Stimulated activated naive CD8-positive, alpha-beta T cell treated with anti-CD3 and anti-CD28 coated beads, Interleukin-15, amount 100 ng/mL, for 72 hours (primary cell): Measurements from ENCODE around the gene LASP1.

Experiments
- ATAC-seq: fragments of 150-1000 bp; cut with Tn5 transposase; 2 replicates; pipeline ENCODE4 v1.10.0; 2021; ENCODE audit warnings: mild to moderate bottlenecking, moderate library complexity
- DNase-seq, 2 donors: peaks; one replicate each; pipeline ENCODE4 v3.0.0; 2021 to 2022
- H3K27ac Mint-ChIP-seq, 2 donors: one replicate each; pipeline ENCODE4 v1.8.0; 2022; ENCODE audit warnings: mild to moderate bottlenecking in 2 of 2, mixed read lengths in 2 of 2, moderate library complexity in 2 of 2
- H3K27me3 Mint-ChIP-seq: one replicate; pipeline ENCODE4 v1.8.0; 2022; ENCODE audit warnings: mixed read lengths
- H3K4me1 Mint-ChIP-seq: one replicate; pipeline ENCODE4 v1.8.0; 2022; ENCODE audit warnings: mild to moderate bottlenecking, mixed read lengths
- H3K4me3 Mint-ChIP-seq, 2 donors: one replicate each; pipeline ENCODE4 v1.8.0; 2022; ENCODE audit warnings: mild to moderate bottlenecking in 2 of 2, mixed read lengths in 2 of 2, moderate library complexity in 1 of 2
- H3K9me3 Mint-ChIP-seq, 2 donors: one replicate each; pipeline ENCODE4 v1.8.0; 2022; ENCODE audit warnings: mixed read lengths in 2 of 2

The LASP1 gene

GRCh38 chr17:38958756-38959155 lies 88.9 kb downstream of the LASP1 start:
- Mint-ChIP-seq H3K4me3 (no peak overlapping the region), H3K27me3 (no peaks in the 10 kb centered on the region), H3K4me1 (peaks cover 20% of the 10 kb centered on the region), H3K9me3 (no peaks in the 10 kb centered on the region), H3K27ac (no peak overlapping the region)
- DNase-seq (no peak), ATAC-seq (no peak)

DNA sequence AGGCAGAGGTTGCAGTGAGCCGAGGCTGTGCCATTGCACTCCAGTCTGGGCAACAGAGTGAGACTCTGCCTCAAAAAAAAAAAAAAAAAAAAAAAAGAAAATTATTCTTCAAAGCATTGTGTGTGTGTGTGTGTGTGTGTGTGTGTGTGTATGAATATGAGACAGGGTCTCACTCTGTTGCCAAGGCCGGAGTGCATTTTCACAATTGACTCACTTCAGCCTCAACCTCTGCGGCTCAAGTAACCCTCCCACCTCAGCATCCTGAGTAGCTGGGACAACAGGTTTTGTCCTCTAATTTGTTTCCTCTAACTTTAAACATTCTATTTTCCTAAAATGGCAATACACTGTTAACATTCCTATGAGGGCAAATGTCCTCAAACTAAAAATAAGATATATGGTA lies 89.7 kb downstream of the LASP1 start:
- Mint-ChIP-seq H3K4me3 (peak overlapping the region in 1 of 2 donors; percentile 13), H3K27me3 (no peaks in the 10 kb centered on the region), H3K9me3 (no peaks in the 10 kb centered on the region), H3K27ac (peak overlapping the region in 1 of 2 donors; percentile 78), H3K4me1 (peaks cover 20% of the 10 kb centered on the region)
- ATAC-seq: no peak
- no peak for DNase-seq

DNA sequence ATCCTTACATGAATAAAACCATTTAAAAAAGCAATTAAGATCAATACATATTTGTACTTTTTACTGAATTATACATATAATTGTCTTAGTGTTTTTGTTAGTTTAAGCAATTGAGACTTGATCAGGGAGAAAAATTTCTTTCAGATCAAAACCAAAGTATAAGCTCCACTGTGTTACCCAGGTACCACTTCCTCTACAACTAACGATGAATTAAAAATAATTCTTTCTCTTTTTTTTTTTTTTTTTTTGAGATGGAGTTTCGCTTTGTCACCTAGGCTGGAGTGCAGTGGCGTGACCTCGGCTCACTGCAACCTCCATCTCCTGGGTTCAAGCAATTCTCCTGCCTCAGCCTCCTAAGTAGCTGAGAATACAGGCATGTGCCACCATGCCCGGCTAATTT lies 90.5 kb downstream of the LASP1 start:
- H3K27me3 Mint-ChIP-seq: no peaks in the 10 kb centered on the region

GRCh38 chr17:38961413-38961812 lies 91.6 kb downstream of the LASP1 start:
- no peak overlapping the region for H3K4me3 Mint-ChIP-seq
- H3K9me3 Mint-ChIP-seq: no peaks in the 10 kb centered on the region
- no peaks in the 10 kb centered on the region for H3K27me3 Mint-ChIP-seq
- DNase-seq: no peak
- H3K27ac Mint-ChIP-seq: no peak overlapping the region
- H3K4me1 Mint-ChIP-seq: peaks cover 20% of the 10 kb centered on the region
- ATAC-seq: no peak

More for the DNA sequence above, 90.5 kb downstream of the LASP1 start:
- DNase-seq (no peak), ATAC-seq (peak; percentile 48)
- H3K4me3 Mint-ChIP-seq: peak overlapping the region in 1 of 2 donors; percentile 22
- H3K9me3 Mint-ChIP-seq: no peaks in the 10 kb centered on the region
- peaks cover 20% of the 10 kb centered on the region for H3K4me1 Mint-ChIP-seq
- peak overlapping the region in 1 of 2 donors; percentile 19 for H3K27ac Mint-ChIP-seq

GRCh38 chr17:38967290-38967738 lies 97.5 kb downstream of the LASP1 start, which contains the start of gene FBXO47:
TSS of gene FBXO47 (minus strand) at chr17:38967403. CDS start at chr17:38963025, 4,378 bp downstream.
- Mint-ChIP-seq H3K4me3 (peak within 1 kb of the TSS; percentile 82), H3K4me1 (peaks cover 10% of the 10 kb centered on the region), H3K27ac (peak within 1 kb of the TSS; percentile 89), H3K27me3 (no peaks in the 10 kb centered on the region), H3K9me3 (no peaks in the 10 kb centered on the region)
- ATAC-seq: peak; percentile 99
- DNase-seq: peak; percentile 75 to 89

- H3K27me3 Mint-ChIP-seq: no peaks in the 10 kb centered on the region
- H3K4me1 Mint-ChIP-seq: peaks cover 10% of the 10 kb centered on the region
- H3K4me3 Mint-ChIP-seq: no peak overlapping the region
- no peaks in the 10 kb centered on the region for H3K9me3 Mint-ChIP-seq
- no peak overlapping the region for H3K27ac Mint-ChIP-seq
- DNase-seq (no peak), ATAC-seq (no peak)
Measured at GRCh38 chr17:38969281-38969680, 99.4 kb downstream of the LASP1 start.

GRCh38 chr17:38970128-38970527 lies 100.3 kb downstream of the LASP1 start:
- ATAC-seq (no peak), DNase-seq (no peak)
- no peak overlapping the region for H3K27ac Mint-ChIP-seq
- no peaks in the 10 kb centered on the region for H3K9me3 Mint-ChIP-seq
- no peaks in the 10 kb centered on the region for H3K27me3 Mint-ChIP-seq
- H3K4me3 Mint-ChIP-seq: no peak overlapping the region
- H3K4me1 Mint-ChIP-seq: peaks cover 10% of the 10 kb centered on the region

DNA sequence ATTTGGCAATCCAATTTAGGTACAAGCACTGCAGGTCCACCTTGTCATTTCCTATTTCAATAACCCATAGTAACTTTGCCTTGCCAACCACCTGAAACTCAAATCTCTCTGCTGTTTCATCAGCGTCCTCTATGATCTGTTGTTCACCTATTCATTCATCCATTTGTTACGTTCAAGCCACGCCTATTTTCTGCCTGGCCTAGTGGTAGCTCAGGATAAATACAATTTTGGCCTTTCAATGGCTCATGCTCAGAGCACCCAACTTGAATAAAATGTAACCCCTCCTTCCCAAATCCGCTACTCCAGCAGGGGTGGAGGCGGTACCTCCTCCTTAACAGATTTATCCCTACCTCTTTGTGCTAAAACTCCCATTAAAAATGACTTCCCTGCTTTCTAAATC lies 100.9 kb downstream of the LASP1 start:
- ATAC-seq: no peak
- DNase-seq: no peak
- Mint-ChIP-seq H3K4me3 (no peak overlapping the region), H3K27ac (no peak overlapping the region), H3K9me3 (no peaks in the 10 kb centered on the region), H3K4me1 (peaks cover 14% of the 10 kb centered on the region), H3K27me3 (no peaks in the 10 kb centered on the region)
